Measurements from ENCODE around the gene UNC5B.

- TF ChIP-seq GATA2 (IDR thresholded peaks at IDR 0.05; ENCODE audit: low read depth, low read length): no peak
- TF ChIP-seq GATA3 (IDR thresholded peaks at IDR 0.05; ENCODE audit: low read depth, low read length): no peak
These were observed 72.3 kb downstream of the UNC5B start for GRCh38 chr10:71284544-71285179.

Data from SH-SY5Y (cell line).